Memory B cell (primary cell): Measurements from ENCODE around the gene ETV5.

Experiments
- ATAC-seq: fragments of 150-1000 bp; cut with Tn5 transposase; 2 replicates; pipeline ENCODE4 v1.10.0; 2021; ENCODE audit warnings: low read depth, mild to moderate bottlenecking, moderate library complexity
- DNase-seq, 2 donors: peaks; one replicate each; pipeline ENCODE4 v3.0.0; 2022; ENCODE audit warnings: low spot score in 2 of 2
- H3K27ac Mint-ChIP-seq: one replicate; pipeline ENCODE4 v1.8.0; 2022; ENCODE audit warnings: mild to moderate bottlenecking, moderate library complexity, mixed read lengths
- H3K27me3 Mint-ChIP-seq: one replicate; pipeline ENCODE4 v1.8.0; 2022; ENCODE audit warnings: mixed read lengths
- H3K36me3 Mint-ChIP-seq: one replicate; pipeline ENCODE4 v1.8.0; 2022; ENCODE audit warnings: mild to moderate bottlenecking, mixed read lengths
- H3K4me1 Mint-ChIP-seq: one replicate; pipeline ENCODE4 v1.8.0; 2022; ENCODE audit warnings: mixed read lengths
- H3K4me3 Mint-ChIP-seq: one replicate; pipeline ENCODE4 v1.8.0; 2022; ENCODE audit warnings: mild to moderate bottlenecking, moderate library complexity, mixed read lengths
- H3K9me3 Mint-ChIP-seq: one replicate; pipeline ENCODE4 v1.8.0; 2022; ENCODE audit warnings: mixed read lengths

ETV5 gene

DNA sequence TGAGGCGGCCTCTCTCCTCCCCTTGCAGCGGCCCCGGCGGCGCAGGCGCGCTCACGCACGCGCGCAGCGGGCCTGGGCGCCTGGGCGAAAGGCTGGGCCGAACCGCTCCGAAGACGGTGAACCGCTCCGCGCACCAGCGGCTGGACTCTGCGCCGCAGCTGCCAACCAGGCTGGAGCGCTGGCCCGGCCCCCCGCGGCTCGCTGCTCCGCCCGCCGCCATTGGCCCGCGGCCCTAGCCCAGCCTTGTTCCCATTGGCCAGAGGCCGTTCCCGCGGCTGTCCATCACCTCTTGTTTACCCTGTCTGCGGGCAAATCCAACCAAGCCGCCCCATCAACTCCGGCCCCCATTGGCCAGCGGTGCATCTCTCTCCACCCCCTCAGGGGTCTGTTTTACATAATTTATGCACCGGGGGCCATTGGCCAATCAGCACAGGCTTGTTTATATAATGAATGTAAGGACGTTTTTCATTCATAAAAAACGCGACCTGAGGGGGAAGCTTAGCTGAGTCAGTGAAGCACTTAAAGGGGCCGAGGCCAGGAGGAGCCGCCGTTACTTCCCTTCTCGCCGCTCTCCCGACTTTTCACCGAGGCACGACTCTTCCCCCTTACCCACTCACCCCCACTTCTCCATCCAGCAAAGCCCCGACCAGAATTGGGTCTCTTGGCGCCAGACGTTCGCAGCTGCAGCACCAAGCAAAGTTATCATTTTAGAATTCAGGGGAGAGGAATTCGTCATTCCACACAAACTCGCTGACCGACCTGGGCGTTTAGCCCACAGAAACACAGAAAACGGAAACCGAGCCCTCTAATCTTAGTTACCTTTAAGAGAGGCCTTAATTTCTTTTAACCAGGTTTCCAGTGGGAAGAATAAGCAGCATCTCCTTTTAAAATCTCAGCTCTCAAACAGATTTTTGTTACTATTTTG, at the start of gene ETV5:
TSS of gene ETV5 (minus strand) at position 149 of the 925 bp plus-strand sequence. CDS start 3,221 bp downstream, outside the sequence.
- DNase-seq: peak; percentile 82 to 89
- Mint-ChIP-seq H3K9me3 (no peaks in the 10 kb centered on the region), H3K27me3 (peaks cover 14% of the 10 kb centered on the region), H3K36me3 (no peaks in the 10 kb centered on the region), H3K27ac (peak within 1 kb of the TSS; percentile 54), H3K4me3 (peak within 1 kb of the TSS; percentile 94), H3K4me1 (peaks cover 30% of the 10 kb centered on the region)
- peak; percentile 88 for ATAC-seq

DNA sequence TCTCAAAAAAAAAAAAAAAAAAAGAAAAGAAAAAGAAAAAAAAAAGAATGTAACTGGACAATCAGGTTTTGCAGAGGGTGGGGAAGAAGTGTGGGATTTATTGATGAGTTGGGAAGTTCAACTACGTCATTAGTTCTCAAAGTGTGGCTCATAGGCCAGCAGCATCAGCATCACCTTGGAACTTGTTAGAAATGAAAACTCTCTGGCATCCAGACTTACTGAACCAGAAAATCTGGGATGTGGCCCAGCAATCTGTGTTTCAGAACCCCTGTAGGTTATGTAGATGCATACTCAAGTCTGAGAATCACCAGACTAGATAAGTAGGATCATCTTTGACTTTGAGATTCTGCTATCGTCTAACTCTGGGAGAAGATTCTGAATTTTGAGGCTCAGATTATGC, 45.8 kb upstream of the ETV5 start:
- DNase-seq (no peak), ATAC-seq (no peak)
- peaks cover 5% of the 10 kb centered on the region for H3K36me3 Mint-ChIP-seq
- H3K4me1 Mint-ChIP-seq: peaks cover 22% of the 10 kb centered on the region
- H3K4me3 Mint-ChIP-seq: no peak overlapping the region
- H3K9me3 Mint-ChIP-seq: no peaks in the 10 kb centered on the region
- H3K27me3 Mint-ChIP-seq: no peaks in the 10 kb centered on the region
- H3K27ac Mint-ChIP-seq: peak overlapping the region; percentile 94

DNA sequence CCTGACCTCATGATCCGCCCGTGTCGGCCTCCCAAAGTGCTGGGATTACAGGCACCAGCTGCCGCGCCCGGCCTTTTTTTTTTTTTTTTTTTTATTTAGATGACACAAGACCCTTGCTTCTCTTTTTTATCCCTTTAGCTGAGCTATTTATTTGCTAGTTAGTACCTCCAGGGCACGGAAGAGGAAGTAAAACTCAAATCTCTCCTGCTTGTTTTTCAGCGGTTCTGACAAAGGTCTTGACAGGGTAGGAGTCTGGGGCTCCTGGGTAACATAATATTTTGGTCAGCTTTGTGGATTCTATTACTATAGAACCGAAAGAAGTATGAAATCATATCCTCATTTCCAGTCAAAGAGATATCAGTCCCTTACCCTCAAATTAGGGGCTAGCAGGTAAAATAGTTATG, 44.0 kb upstream of the ETV5 start:
- no peaks in the 10 kb centered on the region for H3K9me3 Mint-ChIP-seq
- H3K4me1 Mint-ChIP-seq: peaks cover 23% of the 10 kb centered on the region
- H3K27me3 Mint-ChIP-seq: no peaks in the 10 kb centered on the region
- peak; percentile 83 for ATAC-seq
- H3K27ac Mint-ChIP-seq: peak overlapping the region; percentile 94
- peaks cover 11% of the 10 kb centered on the region for H3K36me3 Mint-ChIP-seq
- peak overlapping the region; percentile 43 for H3K4me3 Mint-ChIP-seq
- peak; percentile 32 to 66 for DNase-seq

DNA sequence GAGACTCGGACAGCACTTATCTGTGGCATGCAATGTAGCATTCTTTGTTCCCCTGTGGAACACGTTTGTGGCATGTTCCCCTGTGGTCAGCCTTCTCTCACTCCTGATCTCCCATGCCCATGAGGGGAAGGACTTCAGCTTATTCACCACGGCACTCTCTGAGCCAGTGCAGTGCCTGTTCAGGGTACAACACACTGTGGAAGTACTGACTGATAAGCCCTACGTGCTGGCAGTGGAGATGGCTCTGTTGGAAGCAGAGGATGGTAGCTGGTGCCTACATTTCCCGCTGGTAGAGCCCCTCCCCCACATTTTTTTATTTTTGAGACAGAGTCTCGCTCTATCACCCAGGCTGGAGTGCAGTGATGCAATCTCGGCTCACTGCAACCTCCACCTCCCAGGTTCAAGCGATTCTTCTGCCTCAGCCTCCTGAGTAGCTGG, 43.5 kb upstream of the ETV5 start:
- H3K27me3 Mint-ChIP-seq: no peaks in the 10 kb centered on the region

DNA sequence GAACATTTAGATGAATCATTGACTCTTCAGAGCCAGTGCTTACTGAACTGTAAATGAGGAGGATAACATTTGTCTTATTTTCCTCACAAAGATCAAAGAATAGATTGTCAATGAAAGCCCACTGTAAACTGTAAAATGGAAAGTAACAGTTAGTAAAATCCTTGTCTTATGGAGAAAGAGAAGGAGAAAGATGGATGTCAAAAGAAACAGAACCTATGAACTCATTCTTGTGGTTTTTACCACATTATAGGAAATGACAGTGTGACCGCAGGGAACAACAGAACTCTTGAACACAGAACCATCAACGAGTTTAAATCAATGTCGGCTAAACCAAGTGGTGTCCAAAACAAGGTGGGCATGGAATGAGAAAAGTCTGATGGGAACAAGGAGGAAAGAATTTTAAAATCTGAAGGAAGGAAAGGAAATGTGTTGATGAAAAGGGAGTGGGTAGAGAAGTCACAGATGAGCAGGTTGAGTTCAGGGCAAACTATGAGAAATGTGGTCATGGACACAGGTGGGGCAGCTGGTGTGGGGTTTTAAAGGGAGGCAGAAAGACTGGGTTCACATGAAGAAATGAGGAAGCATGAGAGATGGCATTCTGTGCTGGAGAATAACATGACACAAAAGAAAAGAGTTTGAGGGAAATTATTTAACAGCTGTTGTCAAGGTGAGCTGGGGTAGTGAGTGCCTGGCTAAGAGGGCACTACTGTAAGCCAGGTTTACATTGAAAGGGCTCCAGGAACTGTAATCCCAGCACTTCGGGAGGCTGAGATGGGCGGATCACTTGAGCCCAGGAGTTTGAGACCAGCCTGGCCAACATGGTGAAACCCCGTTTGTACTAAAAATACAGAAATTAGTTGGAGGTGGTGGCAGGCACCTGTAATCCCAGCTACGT, 42.4 kb upstream of the ETV5 start:
- DNase-seq (peak in 1 of 2 donors; percentile 38), ATAC-seq (peak; percentile 50)
- peaks cover 23% of the 10 kb centered on the region for H3K4me1 Mint-ChIP-seq
- H3K36me3 Mint-ChIP-seq: peaks cover 11% of the 10 kb centered on the region
- peak overlapping the region; percentile 94 for H3K27ac Mint-ChIP-seq
- H3K9me3 Mint-ChIP-seq: no peaks in the 10 kb centered on the region
- peaks cover 1% of the 10 kb centered on the region for H3K27me3 Mint-ChIP-seq
- peak overlapping the region; percentile 58 for H3K4me3 Mint-ChIP-seq

More for the DNA sequence above, 43.5 kb upstream of the ETV5 start:
- Mint-ChIP-seq H3K4me3 (peak overlapping the region; percentile 27), H3K4me1 (peaks cover 23% of the 10 kb centered on the region), H3K36me3 (peaks cover 11% of the 10 kb centered on the region), H3K9me3 (no peaks in the 10 kb centered on the region), H3K27ac (peak overlapping the region; percentile 94)
- peak in 1 of 2 donors; percentile 37 for DNase-seq
- peak; percentile 35 for ATAC-seq

DNA sequence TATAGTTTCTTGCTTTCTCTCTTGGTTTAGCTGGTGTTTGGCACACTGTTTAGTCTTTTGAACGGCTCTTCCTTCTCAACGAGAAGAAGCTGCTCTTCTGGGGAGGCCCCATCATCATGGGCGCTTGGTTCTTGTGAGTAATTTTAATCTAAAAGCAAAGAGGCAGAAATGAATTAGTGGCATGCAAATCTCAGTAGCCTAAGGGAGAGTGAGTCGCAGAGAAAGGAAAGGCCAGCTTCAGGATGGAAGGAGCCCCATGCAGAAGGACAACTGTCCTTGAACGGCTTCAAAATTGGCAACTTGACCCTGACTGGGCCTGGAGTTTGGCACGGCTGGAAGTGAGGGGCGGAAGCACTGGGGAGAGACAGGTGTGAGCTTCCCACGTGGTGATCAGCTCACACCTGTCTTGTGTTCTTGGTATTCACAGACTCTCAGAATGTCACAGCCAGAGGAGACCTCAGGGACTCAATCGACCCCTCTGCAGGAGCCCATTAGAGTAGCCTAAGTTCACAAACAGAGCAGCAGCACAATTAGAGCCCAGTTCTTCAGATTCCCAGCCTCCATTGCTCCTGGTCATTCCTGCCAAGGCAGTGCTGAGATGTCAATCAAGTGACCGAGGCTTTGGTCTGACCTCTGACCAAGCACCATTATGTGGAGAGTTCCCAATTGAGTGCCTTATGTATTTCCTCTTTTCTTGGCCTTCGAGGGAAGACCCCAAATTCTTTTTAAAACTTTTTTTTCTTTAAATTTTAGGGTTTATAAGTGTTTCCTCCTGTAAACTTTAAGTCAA, 41.3 kb upstream of the ETV5 start:
- H3K9me3 Mint-ChIP-seq: no peaks in the 10 kb centered on the region
- H3K27me3 Mint-ChIP-seq: peaks cover 1% of the 10 kb centered on the region
- DNase-seq (no peak), ATAC-seq (no peak)
- H3K36me3 Mint-ChIP-seq: peaks cover 11% of the 10 kb centered on the region
- peak overlapping the region; percentile 19 for H3K27ac Mint-ChIP-seq
- H3K4me3 Mint-ChIP-seq: no peak overlapping the region
- peaks cover 23% of the 10 kb centered on the region for H3K4me1 Mint-ChIP-seq

DNA sequence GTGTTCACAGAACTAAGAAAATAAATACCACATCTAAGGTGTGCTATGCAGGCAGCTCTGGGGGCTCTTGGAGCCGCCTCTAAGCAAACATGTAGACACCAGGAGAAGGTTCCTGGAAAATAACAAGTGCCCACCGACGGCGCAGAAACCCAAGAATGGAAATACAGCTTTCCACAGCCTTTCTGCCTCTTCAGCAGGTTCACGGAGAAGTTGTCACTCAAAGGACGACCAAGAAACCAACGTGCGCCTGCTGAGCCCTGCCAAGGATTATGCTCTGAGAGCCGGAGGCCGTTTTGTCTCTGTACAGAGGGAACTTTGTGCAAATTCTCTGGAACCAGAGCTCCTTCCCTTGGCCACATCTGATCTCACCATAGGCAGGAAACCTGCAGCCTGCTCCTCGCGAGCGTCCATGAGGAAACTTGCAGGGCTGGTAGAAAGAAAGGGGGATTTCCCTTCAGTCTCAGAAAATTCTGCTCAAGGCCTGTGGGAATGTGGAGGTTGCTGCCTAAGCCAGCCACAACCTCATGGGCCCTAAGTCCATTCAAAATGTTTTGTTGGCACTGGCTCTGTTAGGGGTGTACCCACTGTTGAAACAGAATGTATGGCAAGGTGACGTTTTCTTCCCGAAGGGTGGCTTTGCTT, 40.6 kb upstream of the ETV5 start:
- Mint-ChIP-seq H3K27ac (peak overlapping the region; percentile 19), H3K4me1 (peaks cover 23% of the 10 kb centered on the region), H3K4me3 (no peak overlapping the region), H3K9me3 (no peaks in the 10 kb centered on the region), H3K36me3 (peaks cover 11% of the 10 kb centered on the region), H3K27me3 (peaks cover 1% of the 10 kb centered on the region)
- DNase-seq: no peak
- ATAC-seq: no peak

DNA sequence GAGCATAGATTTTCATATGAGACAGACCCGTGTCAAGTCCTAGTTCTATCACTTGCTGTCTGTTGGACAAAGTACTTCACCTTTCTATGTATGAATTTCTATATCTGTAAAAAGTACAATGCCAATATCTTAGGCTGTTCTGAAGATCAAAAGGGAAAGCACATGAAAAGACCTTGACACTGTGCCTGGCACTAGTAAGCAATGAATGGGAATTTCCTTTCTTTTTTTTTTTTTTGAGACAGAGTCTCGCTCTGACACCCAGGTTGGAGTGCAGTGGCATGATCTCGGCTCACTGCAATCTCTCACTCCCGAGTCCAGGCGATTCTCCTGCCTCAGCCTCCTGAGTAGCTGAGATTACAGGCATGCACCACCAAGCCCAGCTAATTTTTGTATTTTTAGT, 35.4 kb upstream of the ETV5 start:
- H3K9me3 Mint-ChIP-seq: no peaks in the 10 kb centered on the region
- DNase-seq (no peak), ATAC-seq (no peak)
- H3K36me3 Mint-ChIP-seq: peaks cover 5% of the 10 kb centered on the region
- H3K27me3 Mint-ChIP-seq: peaks cover 1% of the 10 kb centered on the region
- no peak overlapping the region for H3K4me3 Mint-ChIP-seq
- no peaks in the 10 kb centered on the region for H3K4me1 Mint-ChIP-seq
- no peak overlapping the region for H3K27ac Mint-ChIP-seq

DNA sequence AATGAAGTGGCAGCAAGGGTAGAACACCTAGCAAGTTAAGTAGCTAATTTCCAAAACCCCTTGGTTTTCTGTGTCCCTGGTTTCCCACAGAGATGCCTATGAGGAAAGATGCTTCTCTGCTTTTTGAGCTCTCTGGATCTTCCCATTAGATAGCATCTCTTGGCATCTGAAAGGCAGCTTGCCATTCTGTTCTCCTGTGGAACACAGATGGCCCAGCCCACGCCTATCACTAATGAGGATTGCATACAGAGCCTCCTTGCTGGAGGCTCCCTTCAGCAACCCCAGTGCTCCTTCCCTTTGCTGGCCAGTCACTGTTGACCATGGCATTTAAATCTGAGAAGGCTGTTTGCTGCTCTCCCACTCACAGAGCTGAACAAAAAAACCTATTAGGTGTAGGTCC, 34.4 kb upstream of the ETV5 start:
- no peaks in the 10 kb centered on the region for H3K9me3 Mint-ChIP-seq
- H3K4me1 Mint-ChIP-seq: no peaks in the 10 kb centered on the region
- H3K27me3 Mint-ChIP-seq: peaks cover 1% of the 10 kb centered on the region
- ATAC-seq: no peak
- DNase-seq: no peak
- H3K36me3 Mint-ChIP-seq: peaks cover 3% of the 10 kb centered on the region
- H3K27ac Mint-ChIP-seq: no peak overlapping the region
- no peak overlapping the region for H3K4me3 Mint-ChIP-seq

DNA sequence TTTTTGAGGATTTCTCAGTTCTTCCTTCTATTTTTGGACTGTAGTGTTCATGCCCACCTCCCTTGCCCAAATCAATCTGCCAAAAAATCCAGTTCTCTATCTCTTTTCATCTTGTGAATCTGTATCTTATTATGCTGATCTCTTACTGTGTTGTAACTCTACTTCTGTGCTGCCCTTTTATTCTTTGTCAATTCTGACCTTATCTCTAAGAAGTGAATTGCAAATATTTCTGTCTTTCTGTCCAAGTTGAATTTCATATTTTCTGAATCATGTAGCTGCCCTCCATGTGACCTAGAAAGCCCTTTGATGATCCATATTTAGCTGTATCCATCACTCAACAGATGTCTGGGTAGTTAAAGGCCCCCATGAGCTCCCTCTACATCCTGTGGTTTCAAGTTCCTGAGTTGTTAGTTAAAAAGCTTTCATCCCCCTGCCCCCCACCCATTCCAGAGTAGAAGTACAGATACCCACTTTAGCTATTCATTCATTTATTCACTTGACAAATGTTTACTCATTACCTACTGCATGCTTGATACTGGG, 33.6 kb upstream of the ETV5 start:
- no peaks in the 10 kb centered on the region for H3K9me3 Mint-ChIP-seq
- ATAC-seq: no peak
- no peak overlapping the region for H3K4me3 Mint-ChIP-seq
- H3K36me3 Mint-ChIP-seq: peaks cover 1% of the 10 kb centered on the region
- H3K4me1 Mint-ChIP-seq: no peaks in the 10 kb centered on the region
- H3K27ac Mint-ChIP-seq: no peak overlapping the region
- H3K27me3 Mint-ChIP-seq: peaks cover 1% of the 10 kb centered on the region
- DNase-seq: no peak

DNA sequence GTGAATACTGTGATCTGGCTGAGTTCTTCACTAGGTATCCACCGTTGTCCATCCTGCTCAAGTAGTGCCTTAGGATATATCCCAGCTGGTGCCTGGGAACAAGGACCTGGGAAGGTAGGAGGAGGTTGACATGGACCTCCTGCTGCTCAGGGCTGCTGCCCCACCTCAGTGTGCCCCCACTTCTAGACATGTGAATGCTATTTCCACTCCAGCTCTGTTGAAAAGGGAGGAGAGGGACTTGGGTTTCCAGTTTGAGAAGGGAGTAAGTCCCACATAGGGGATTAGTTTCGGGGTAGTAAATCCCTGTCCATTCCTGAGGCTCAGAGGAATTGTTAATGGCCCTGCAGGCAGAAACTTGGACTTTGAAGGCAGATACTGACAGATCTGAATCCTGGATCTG, 32.9 kb upstream of the ETV5 start:
- Mint-ChIP-seq H3K4me1 (no peaks in the 10 kb centered on the region), H3K4me3 (no peak overlapping the region), H3K36me3 (peaks cover 1% of the 10 kb centered on the region), H3K27ac (no peak overlapping the region), H3K27me3 (peaks cover 1% of the 10 kb centered on the region), H3K9me3 (no peaks in the 10 kb centered on the region)
- ATAC-seq (no peak), DNase-seq (no peak)

DNA sequence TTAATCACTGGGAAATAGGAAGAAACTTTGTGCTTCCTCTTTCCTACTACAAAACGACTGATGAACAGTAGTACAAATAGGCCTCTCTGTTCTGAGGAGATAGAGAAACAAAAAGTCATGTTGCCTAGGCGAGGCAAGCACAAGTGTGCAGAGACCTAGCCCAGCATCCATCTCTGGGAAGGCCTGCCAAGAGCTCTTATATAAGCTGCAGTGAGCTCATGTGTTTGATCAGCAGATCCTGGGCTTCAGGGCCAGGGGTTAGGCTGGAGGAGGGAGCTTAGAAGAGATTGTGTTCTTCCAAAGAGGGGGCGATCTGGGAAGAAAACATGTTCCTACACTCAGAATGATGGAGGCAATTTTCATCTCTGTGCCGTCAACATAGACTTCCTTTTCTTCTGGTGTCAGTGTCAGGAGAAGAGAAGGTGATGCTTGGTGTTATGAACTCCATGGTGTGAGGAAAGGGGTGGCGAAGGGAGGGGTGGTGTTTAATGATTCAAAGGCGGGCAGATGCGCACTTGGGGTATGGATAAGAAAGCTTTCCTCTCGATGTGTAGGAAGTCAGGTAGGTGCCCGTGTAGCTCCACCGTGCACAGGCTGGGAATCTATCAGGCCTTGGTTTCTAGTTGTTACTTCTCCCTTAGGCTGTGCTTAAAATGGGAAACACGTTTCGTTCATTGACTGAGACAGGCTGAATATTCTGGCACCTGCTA, 29.5 kb upstream of the ETV5 start:
- DNase-seq (no peak), ATAC-seq (no peak)
- Mint-ChIP-seq H3K4me1 (no peaks in the 10 kb centered on the region), H3K4me3 (no peak overlapping the region), H3K27me3 (peaks cover 3% of the 10 kb centered on the region), H3K27ac (no peak overlapping the region), H3K9me3 (no peaks in the 10 kb centered on the region), H3K36me3 (peaks cover 1% of the 10 kb centered on the region)
